SU-DHL-6 (cell line): ENCODE results near the gene COL13A1.

Source experiments
- H2AFZ ChIP-seq: fragments of 200-600 bp; sonication (generic); 2 replicates; pipeline ENCODE4 v1.6.1; 2014; ENCODE audit warnings: low read depth, mild to moderate bottlenecking, moderate library complexity, mixed read lengths, antibody characterized with exemption, low read length; ENCODE audit not compliant: severe bottlenecking
- H3F3A ChIP-seq: fragments of 200-600 bp; shearing (Covaris generic); 2 replicates; pipeline ENCODE4 v1.6.0; 2016; ENCODE audit warnings: antibody characterized with exemption, mild to moderate bottlenecking; ENCODE audit not compliant: insufficient read depth
- H3K27ac ChIP-seq: fragments of 200-600 bp; sonication (generic); 2 replicates; pipeline ENCODE4 v1.5.1; 2016; ENCODE audit warnings: low read depth, mild to moderate bottlenecking, low read length, moderate library complexity, mixed read lengths
- H3K27me3 ChIP-seq: fragments of 200-600 bp; sonication (generic), shearing (Covaris generic); 2 replicates; pipeline ENCODE4 v1.6.0; 2014; ENCODE audit warnings: mild to moderate bottlenecking, low read length
- H3K36me3 ChIP-seq: fragments of 200-600 bp; sonication (generic); 2 replicates; pipeline ENCODE4 v1.6.1; 2014; ENCODE audit warnings: mild to moderate bottlenecking, low read length, mixed read lengths
- H3K4me2 ChIP-seq: fragments of 300-600, 200-600 bp; shearing (Covaris generic), sonication (generic); 2 replicates; pipeline ENCODE4 v1.6.0; 2014; ENCODE audit warnings: low read length, low read depth, mild to moderate bottlenecking; ENCODE audit not compliant: poor library complexity, severe bottlenecking
- H3K4me3 ChIP-seq: fragments of 200-600 bp; sonication (generic); 2 replicates; pipeline ENCODE4 v1.5.1; 2014; ENCODE audit warnings: antibody characterized with exemption, low read length, mild to moderate bottlenecking, mixed read lengths; ENCODE audit not compliant: insufficient read depth, poor library complexity, severe bottlenecking
- H3K79me2 ChIP-seq: fragments of 200-600 bp; sonication (generic); 2 replicates; pipeline ENCODE4 v1.6.1; 2014; ENCODE audit warnings: mild to moderate bottlenecking, low read length, moderate library complexity; ENCODE audit not compliant: insufficient read depth
- H3K9ac ChIP-seq: fragments of 200-600 bp; sonication (generic); 2 replicates; pipeline ENCODE4 v1.7.0; 2014; ENCODE audit warnings: mild to moderate bottlenecking, low read length
- H3K9me2 ChIP-seq: fragments of 200-600 bp; sonication (generic); replicated peaks from 2 replicates; pipeline ENCODE4 v1.6.1; 2014; ENCODE audit warnings: low read length; ENCODE audit not compliant: insufficient read depth
- H3K9me3 ChIP-seq: fragments of 200-600 bp; sonication (generic); 2 replicates; pipeline ENCODE4 v1.6.1; 2014; ENCODE audit warnings: low read length, mixed read lengths; ENCODE audit not compliant: insufficient read depth
- H4K20me1 ChIP-seq: fragments of 200-600 bp; sonication (generic); 2 replicates; pipeline ENCODE4 v1.6.1; 2014; ENCODE audit warnings: low read depth, mild to moderate bottlenecking, antibody characterized with exemption, low read length, moderate library complexity, mixed read lengths
- CTCF ChIP-seq: fragments of 200-600 bp; sonication (generic); IDR thresholded peaks from one replicate; pipeline ENCODE4 v1.5.1; 2017; ENCODE audit warnings: antibody characterized with exemption, mild to moderate bottlenecking, low read length, moderate library complexity; ENCODE audit not compliant: insufficient read depth, poor library complexity, severe bottlenecking
- EZH2phosphoT487 ChIP-seq: fragments of 200-600 bp; sonication (generic), shearing (Covaris generic); conservative IDR thresholded peaks from 2 replicates; pipeline ENCODE4 v1.6.1; 2018; ENCODE audit warnings: mild to moderate bottlenecking, antibody characterized with exemption, low read length, moderate library complexity, mixed read lengths

The COL13A1 gene

GRCh38 chr10:69810097-69810496 is 8.4 kb downstream of the COL13A1 start:
- Histone ChIP-seq H3K9me2 (no peaks in the 10 kb centered on the region), H3K27ac (no peak overlapping the region), H3K79me2 (no peaks in the 10 kb centered on the region), H2AFZ (no peak overlapping the region), H3K4me3 (no peak overlapping the region), H3K9ac (no peak overlapping the region), H3K9me3 (no peaks in the 10 kb centered on the region), H3F3A (no peaks in the 10 kb centered on the region), H3K27me3 (no peaks in the 10 kb centered on the region), H3K36me3 (no peaks in the 10 kb centered on the region), H3K4me2 (no peak overlapping the region), H4K20me1 (no peaks in the 10 kb centered on the region)
- TF ChIP-seq EZH2phosphoT487 (no peak), CTCF (no peak)

- Histone ChIP-seq H3K27ac (no peak overlapping the region), H3K9me2 (no peaks in the 10 kb centered on the region), H3K36me3 (no peaks in the 10 kb centered on the region), H3K4me3 (no peak overlapping the region), H3K79me2 (no peaks in the 10 kb centered on the region), H2AFZ (no peak overlapping the region), H4K20me1 (no peaks in the 10 kb centered on the region), H3K27me3 (no peaks in the 10 kb centered on the region), H3K9ac (no peak overlapping the region), H3K9me3 (no peaks in the 10 kb centered on the region), H3F3A (no peaks in the 10 kb centered on the region), H3K4me2 (no peak overlapping the region)
- no peak for TF ChIP-seq CTCF
- TF ChIP-seq EZH2phosphoT487, result no peak
These were observed 9.1 kb downstream of the COL13A1 start for GRCh38 chr10:69810675-69811397.

GRCh38 chr10:69813632-69814031 is 11.9 kb downstream of the COL13A1 start:
- Histone ChIP-seq H3K36me3 (no peaks in the 10 kb centered on the region), H2AFZ (no peak overlapping the region), H3K9me2 (no peaks in the 10 kb centered on the region), H3K79me2 (no peaks in the 10 kb centered on the region), H4K20me1 (no peaks in the 10 kb centered on the region), H3K27me3 (no peaks in the 10 kb centered on the region), H3F3A (no peaks in the 10 kb centered on the region), H3K4me2 (no peak overlapping the region), H3K9ac (no peak overlapping the region), H3K4me3 (no peak overlapping the region), H3K9me3 (no peaks in the 10 kb centered on the region), H3K27ac (no peak overlapping the region)
- TF ChIP-seq CTCF (no peak), EZH2phosphoT487 (no peak)
